GM18526 (cell line): ENCODE measurements around the gene BTRC.
A peak's percentile ranks its signal among the peaks of the same experiment; 100 is the strongest.

Experiments
- POLR2A ChIP-seq: IDR thresholded peaks from 3 replicates; pipeline ENCODE4 v1.6.1; 2011; ENCODE audit not compliant: insufficient read length; ENCODE audit errors: extremely low read depth

The BTRC gene

DNA sequence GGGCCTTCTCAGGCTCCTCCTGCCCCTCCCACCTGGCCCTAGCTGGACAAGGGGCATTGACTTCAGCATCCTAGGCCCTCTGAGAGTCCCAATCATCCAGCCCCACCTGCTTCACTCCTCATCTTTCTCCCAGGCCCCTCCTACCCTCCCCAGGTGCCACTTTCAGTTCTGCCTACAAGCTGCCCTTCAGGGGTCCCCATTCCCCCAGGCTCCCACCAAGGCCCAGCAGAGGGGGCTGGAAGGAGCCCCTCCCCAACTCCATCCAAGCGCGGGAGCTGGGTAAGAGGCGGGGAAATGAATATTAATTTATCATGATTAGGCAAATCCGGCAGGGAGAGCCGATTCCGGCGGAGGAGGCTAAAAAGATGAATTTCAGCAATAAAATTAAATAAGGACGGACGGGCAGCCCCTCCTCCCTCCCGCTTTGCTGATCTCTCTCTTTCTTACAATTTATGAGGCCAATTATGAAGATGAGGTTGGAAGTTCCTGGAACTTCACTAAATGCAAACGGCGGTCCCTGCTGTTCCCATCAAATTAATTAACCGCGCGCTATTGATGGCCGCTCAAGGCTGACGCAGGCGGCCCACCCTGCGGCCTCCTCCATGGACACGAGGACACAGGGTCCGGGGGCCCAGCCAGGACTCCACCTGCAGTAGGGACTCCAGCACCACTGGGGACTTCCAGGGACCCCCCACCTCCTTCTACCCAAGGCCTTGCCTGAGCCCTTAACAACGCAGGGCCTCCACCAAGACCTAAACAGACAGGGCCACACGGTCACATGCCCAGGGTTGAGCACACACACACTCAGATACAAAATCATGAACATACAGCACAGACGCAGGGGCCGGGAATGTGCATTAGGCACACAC lies 220.2 kb downstream of the BTRC start:
- no peak for TF ChIP-seq POLR2A

- TF ChIP-seq POLR2A, result no peak
Observed at GRCh38 chr10:101575091-101575490, 221.1 kb downstream of the BTRC start.

- TF ChIP-seq POLR2A, result no peak
Observed at GRCh38 chr10:101575580-101576210, 221.7 kb downstream of the BTRC start.

- no peak for TF ChIP-seq POLR2A
Observed at GRCh38 chr10:101576211-101576863, 222.4 kb downstream of the BTRC start.

DNA sequence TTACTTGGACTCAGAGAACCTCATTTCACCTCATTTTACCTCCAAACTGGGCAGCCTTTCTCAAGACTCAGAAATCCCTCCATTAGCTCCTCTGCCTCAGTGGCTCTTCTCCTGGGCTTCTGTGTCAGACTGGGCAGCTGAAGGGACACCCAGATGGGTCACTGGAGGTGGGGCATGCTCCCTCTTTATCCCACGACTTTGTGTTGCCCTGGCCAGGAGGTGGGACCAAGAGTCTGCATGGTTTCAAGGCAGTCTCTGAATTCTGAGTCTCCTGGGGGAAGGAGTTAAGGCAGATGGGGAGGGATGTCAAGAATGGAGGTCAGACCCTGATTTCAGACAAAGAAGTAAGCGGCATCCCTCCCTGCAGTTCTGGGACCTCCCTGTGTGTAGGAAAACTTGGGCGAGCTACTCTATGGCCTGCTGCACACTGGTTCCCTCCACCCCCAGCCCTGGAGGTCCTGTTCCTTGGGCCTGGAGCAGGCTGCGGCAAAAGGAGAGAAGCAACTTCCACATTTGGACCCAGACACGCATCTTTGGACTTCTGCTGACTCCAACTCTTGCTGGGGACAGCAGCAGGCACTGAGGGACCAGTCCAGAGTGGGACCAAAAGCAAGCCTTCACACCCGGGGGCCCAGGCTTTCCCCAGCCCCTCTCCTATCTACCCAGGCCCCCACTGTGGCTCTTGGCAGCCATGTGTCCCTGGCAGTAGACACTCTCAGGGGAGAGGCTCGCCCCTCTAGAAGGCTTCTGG lies 223.3 kb downstream of the BTRC start:
- no peak for TF ChIP-seq POLR2A

DNA sequence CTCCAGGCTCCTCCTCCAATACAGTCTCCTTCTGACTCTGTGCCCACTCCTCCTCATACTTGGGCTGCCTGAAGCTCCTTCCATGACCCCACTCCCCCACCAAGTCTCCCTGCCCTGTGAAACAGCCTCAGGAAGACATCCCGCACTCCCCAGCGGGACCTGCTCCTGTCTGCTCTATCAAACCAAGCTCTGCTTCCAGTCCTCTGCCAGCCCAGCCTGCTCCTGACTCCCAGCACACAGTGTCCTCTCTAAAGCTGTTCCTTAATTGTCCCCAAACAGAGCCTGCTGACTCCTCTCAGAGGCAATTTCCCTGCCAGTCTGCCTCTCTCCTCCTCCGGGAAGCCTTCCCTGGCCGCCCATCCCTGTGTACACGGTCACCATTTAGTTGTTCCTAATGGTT lies 224.2 kb downstream of the BTRC start:
- TF ChIP-seq POLR2A, result no peak

- no peak for TF ChIP-seq POLR2A
Observed at GRCh38 chr10:101578803-101579515, 225.0 kb downstream of the BTRC start.

- no peak for TF ChIP-seq POLR2A
Observed at GRCh38 chr10:101579516-101579870, 225.5 kb downstream of the BTRC start.

GRCh38 chr10:101580486-101581399 lies 226.8 kb downstream of the BTRC start:
- no peak for TF ChIP-seq POLR2A

DNA sequence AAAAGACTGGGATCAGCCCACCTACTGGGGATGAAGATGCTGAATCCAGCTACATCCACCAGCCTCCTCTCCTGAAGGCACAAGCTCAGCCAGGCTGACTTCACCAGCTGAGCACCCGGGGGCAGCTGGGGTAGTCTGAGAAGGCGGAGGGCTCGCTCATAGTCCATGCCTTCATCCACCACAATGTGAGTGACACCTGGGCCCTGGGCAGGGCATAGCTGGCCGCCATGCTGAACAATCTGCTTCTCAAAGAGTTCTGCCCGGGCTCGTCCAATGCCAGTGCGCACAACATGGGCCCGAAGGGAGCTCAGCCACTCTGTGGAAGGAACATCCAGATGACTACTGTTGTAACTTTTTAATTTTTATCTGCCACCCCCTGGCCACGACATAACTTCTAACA lies 231.9 kb downstream of the BTRC start:
- no peak for TF ChIP-seq POLR2A

- TF ChIP-seq POLR2A, result peak; percentile 56
Observed at GRCh38 chr10:101587725-101588653, 234.0 kb downstream of the BTRC start, which contains the start of the genes DPCD and POLL. Gene DPCD, plus strand, starts transcription at chr10:101588321. Its CDS starts 16 bp downstream, at chr10:101588337. Gene POLL, minus strand, starts transcription at chr10:101588257. Its CDS starts 897 bp downstream, at chr10:101587360.

DNA sequence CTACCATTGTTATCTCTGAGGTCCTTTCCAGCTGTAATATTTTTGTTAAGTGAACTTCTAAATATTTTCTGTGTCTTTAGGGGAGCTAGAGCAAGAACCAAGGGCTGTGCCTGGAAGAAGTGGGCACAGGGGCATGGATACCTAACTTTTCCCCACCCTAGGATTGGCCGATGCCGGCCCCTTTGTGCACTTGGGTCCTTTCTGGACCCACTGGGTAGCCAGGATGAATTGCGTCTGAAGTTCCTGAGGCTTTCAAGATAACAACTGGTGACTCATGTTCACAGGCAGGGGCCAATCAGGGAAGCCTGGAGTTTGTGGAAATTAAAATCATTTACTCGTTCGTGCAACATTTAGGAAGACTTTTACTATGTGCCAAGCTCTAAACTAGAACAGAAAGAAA lies 234.9 kb downstream of the BTRC start:
- TF ChIP-seq POLR2A, result no peak
